Measurements from ENCODE around the gene GNA12.
A peak's percentile ranks its signal among the peaks of the same experiment; 100 is the strongest.
"Not testable (repeated sequence)": the region's sequence is repeated elsewhere in the genome, so short reads cannot be mapped to it uniquely, and the experiment has no call there.

GNA12 gene

GRCh38 chr7:2751086-2751485 lies 93.0 kb downstream of the GNA12 start:
- no peak for DNase-seq (ENCODE audit: low spot score)

GRCh38 chr7:2750004-2750407 lies 94.1 kb downstream of the GNA12 start:
- no peak for DNase-seq (ENCODE audit: low spot score)

GRCh38 chr7:2748684-2749083 lies 95.4 kb downstream of the GNA12 start:
- DNase-seq (ENCODE audit: low spot score): not testable (repeated sequence)

- not testable (repeated sequence) for DNase-seq (ENCODE audit: low spot score)
Observed at GRCh38 chr7:2743523-2744185, 100.5 kb downstream of the GNA12 start.

- DNase-seq (ENCODE audit: low spot score): no peak
Observed at GRCh38 chr7:2738766-2739549, 105.2 kb downstream of the GNA12 start.

GRCh38 chr7:2737771-2738540 lies 106.2 kb downstream of the GNA12 start:
- DNase-seq (ENCODE audit: low spot score): no peak

GRCh38 chr7:2737005-2737743 lies 106.9 kb downstream of the GNA12 start:
- DNase-seq (ENCODE audit: low spot score): not testable (repeated sequence)

GRCh38 chr7:2736411-2736914 lies 107.6 kb downstream of the GNA12 start:
- DNase-seq (ENCODE audit: low spot score): no peak

- no peak for DNase-seq (ENCODE audit: low spot score)
Observed at GRCh38 chr7:2735744-2736143, 108.4 kb downstream of the GNA12 start.

- no peak for DNase-seq (ENCODE audit: low spot score)
Observed at GRCh38 chr7:2734751-2735571, 109.1 kb downstream of the GNA12 start.

- DNase-seq (ENCODE audit: low spot score): no peak
Observed at GRCh38 chr7:2734084-2734686, 109.9 kb downstream of the GNA12 start.

- DNase-seq (ENCODE audit: low spot score): peak; percentile 87
Observed at GRCh38 chr7:2732959-2733584, 111.0 kb downstream of the GNA12 start.

- no peak for DNase-seq (ENCODE audit: low spot score)
Observed at GRCh38 chr7:2732388-2732787, 111.7 kb downstream of the GNA12 start.

- no peak for DNase-seq (ENCODE audit: low spot score)
Observed at GRCh38 chr7:2730846-2731770, 113.0 kb downstream of the GNA12 start.

- no peak for DNase-seq (ENCODE audit: low spot score)
Observed at GRCh38 chr7:2729893-2730716, 114.0 kb downstream of the GNA12 start.

- DNase-seq (ENCODE audit: low spot score): no peak
Observed at GRCh38 chr7:2729031-2729892, 114.8 kb downstream of the GNA12 start.

All from AG08395 (cell line).